Amniotic epithelial cell (primary cell): ENCODE measurements around the gene KIF23.

ENCODE experiments used
- DNase-seq: peaks from one replicate; pipeline ENCODE4 v3.0.0-alpha.2; 2010; ENCODE audit warnings: low read depth

KIF23 gene

DNA sequence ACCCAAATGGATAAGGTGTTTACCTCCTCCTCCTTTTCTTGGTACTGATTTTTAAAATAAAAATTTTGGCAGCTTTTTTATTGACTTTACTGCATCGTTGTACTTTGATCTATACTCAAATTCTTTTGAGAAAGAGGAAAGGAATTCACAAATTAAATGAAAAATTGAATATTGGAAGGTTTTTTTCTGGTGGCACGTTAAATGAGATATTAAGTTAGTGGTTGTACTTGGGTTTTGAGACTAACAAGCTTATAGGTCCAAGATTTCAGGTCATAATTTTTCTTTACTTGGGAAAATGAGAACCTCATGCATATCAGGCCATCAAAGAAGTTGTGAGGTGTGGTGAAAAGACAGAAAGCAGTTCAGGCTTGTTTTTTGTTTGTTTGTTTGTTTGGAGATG, 52.6 kb downstream of the KIF23 start:
- no peak for DNase-seq

DNA sequence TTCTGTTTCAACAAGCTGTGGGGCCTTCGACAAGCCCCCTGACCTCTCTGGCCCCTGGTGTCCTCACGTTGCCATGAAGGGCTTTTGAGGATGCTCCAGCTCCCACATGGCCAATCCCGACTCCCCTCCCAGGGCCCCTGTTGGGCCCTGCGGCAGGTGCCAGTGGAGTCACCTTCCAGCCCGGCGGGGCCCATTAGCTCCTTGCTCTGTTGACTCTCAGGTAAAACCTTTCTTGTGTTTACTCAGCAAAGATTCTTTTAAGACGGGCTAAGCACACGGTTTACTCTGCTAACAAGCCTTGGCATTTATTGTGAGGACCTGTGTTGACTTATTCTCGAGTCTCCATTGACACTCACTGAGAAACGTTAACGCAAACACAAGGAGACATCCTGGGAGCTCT, 53.5 kb downstream of the KIF23 start:
- no peak for DNase-seq

DNA sequence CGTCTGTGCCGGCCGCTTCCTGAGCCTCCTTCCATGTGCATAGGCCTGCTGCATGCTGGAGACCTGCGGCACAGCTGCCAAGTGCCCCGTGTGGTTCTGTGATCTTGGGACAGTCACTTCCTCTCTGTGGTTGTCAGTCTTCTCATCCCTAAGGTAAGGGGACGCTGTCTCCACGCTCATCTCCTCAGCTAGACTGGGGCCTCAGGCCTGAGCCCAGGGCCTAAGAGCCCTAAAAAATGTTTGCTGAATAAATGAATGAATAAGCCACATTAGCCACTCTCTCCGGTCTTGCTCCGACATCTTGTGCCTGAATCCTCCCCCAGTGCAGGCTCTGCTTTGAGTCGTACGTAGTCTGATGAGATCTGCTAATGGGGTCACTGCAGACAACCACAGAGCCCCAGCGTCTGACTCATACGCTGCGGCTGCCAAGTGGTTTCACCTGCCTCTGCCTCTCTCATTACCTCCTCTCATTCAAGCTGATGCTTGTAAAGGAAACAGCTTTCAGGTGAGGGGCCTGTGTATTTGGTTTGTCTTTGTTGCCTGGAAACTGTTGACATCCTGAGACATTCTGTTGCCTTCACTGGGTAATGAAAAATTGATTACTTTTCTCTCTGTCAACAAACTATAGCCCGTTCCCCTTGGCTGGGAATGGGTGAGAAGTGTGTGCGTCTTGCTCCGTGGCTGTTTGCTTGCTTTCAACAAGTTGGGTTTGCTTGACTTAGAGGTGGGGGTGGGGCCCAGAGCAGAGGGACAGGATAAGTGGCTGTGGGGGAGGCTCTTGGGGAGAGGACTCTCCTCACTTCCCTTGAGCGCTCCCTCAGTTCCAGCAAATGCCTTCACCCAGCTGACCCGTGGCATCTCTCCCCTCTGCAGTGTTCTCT, 54.3 kb downstream of the KIF23 start:
- peak; percentile 86 for DNase-seq

DNA sequence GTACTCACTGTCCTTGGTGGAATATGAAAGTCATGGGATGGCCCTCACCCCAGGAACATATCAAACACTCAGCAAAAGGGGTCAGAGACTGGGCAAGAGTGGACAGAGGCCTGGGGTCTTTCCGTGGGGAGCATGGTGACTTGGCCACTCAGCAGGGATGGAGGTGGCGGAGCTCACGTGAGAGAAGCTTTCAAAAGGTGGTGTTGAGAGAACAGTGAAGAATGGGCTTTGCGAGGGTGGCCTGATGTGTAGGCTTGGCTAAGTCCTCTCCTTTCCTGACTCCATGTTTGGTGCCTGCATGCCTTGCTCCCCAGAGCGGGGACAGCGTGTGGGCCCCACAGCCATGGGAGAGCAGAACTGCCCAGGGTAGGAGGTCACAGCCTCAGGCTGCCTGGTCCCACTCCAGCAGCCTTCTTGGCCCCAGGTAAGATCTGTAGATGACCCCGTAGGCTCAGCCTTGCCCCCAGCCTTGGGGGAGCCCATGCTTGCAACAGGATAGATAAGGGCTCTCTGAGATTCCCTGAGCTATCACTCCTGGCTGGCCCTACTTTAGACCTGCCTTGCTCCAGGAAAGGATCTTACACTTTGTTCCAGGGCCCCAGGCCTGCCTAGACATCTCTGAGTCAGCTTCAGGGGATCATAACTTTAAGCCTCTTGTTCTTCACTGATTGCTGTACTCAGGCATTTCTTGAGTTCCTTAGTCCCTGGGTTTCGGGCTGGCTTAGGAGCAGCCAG, 55.5 kb downstream of the KIF23 start:
- DNase-seq: peak; percentile 84

DNA sequence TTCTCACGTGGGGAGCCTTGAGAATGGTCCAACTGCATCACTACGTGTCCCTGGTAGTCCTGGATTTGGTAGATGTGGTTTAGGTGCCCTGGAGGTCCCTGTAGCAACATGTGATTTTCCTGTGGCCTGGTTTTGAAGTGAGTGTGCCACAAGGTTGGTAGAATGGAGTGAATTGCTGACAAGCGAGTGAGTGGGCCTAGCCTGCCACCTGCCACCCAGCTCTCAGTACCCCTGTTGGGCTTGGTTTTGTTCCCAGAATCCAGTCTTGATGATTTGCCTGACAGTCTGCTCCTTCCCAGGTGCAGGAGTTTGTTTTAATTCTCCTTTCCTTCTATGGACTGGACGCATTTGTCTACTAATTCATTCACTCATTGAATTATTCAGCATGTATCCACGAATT, 57.9 kb downstream of the KIF23 start:
- DNase-seq: no peak

DNA sequence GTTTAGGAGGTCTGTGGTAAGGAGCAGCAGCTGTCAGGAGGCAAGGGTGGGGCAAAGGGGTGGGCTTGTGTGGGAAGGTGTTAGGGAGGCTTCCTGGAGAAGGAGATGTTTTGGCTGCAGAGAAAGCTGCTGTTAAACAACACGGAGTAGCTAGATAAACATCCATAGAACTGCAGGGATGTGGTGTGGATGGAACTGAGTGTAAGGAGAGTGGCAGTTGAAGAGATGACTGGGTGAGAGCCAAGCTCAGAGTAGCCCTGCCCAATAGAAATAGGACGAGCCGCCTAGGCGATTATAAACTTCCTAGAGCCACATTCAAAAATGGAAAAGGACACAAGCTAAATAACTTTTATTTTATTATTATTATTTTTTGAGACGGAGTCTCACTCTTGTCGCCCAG, 58.4 kb downstream of the KIF23 start:
- DNase-seq: no peak

DNA sequence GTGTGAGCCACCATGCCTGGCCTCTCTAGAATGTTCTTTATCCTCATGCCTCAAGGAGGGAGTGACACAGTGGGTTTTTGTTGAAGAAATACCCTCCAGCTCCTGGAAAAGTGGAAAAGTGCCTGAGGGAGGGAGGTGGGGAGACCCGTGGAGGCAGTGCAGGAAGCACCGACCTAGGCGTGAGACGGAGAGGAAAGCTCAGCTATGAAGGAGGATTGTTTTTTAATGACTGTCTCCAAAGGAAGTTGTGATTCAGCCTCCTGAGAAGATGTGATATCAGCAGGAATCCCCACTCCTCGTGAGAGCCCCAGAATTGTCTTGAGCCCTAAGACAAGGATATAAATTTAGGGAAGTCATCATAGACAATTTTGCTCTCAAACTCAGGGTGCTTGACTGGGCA, 60.1 kb downstream of the KIF23 start:
- peak; percentile 52 for DNase-seq

DNA sequence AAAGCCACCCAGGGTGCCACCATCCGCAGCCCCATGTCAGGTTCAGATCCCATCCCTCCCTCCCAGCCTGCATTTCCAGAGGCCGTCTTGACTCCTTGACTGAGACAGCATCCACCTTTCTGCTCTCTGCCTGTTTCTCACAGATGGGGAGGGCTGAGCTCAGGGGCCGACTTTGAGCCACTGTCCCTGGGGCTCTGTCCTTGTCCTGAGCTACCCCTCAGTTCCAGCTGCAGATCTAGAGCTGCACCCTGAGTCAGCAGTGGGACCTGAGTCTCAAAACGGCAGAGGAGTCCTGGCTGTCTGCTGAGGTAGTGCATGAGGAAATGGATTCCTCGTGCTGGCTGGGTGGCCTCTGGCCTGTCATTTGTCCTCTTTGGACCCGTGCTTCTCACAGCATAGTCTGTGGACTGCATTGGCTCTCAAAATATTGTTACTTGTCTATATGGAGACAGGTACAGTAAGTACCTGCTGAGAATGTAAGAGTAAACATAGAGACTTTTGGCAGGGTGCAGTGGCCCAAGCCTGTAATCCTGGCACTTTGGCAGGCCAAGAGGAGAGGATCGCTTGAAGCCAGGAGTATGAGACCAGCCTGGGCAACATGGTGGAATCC, 60.8 kb downstream of the KIF23 start:
- DNase-seq: no peak

DNA sequence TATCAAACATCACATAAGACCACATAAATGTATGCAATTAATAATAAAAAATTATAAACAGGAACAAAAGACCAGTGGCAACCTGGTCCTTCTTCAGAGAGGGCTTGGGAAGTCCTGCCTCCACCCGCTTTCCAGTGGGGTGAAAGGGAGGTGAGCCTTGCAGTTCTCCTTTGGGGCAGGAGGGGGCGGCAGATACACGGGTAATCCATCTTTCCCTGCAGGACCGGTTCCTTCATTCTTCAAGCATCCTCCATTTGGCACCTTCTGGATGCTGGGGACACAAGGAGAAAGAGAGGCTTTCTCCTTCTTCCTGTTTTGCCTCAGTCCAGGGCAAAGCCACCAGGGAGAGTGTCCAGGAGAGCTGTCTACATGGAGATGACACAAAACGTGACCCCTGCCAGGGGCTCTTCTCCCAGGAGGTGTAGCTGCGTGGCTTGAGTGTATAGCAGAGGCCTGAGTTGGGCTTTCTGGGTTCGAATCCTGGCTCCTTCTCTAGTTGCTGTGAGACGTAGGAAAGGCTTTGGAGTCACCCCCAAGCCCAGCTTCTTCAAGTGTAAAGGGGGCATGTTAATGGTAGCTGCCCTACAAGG, 61.7 kb downstream of the KIF23 start:
- DNase-seq: peak; percentile 58

DNA sequence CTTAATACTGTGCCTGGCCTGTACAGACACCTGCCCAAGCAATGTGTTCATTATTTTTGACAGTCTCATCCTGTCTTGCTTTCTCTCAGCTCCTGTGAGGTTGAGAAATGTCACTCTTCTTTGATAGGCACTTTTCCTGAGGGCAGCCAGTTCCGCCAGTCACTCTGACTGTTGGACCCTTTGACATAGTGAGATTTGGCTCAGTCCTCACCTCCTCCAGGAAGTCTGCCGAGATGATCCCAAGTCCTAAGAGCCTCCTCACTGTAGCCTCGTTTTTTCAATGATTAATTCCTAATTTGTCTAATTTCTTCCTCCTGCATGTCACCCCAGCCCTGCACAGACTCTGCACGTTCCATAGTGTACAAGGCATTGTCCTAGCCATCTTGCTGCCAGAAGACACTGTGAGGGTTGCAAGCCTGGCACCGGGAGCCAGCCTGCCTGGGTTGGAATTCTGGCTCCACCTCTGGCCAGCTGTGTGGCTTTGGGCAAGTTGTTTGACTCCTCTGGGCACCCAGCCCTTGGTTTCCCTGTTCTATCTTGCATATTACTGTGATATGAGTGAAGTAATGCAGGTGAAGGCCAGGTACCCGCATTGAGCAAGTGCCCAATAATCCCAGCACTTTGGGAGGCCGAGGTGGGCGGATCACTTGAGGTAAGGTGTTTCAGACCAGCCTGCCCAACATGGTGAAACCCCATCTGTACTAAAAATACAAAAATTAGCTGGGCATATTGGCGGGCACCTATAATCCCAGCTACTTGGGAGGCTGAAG, 62.7 kb downstream of the KIF23 start:
- no peak for DNase-seq

DNA sequence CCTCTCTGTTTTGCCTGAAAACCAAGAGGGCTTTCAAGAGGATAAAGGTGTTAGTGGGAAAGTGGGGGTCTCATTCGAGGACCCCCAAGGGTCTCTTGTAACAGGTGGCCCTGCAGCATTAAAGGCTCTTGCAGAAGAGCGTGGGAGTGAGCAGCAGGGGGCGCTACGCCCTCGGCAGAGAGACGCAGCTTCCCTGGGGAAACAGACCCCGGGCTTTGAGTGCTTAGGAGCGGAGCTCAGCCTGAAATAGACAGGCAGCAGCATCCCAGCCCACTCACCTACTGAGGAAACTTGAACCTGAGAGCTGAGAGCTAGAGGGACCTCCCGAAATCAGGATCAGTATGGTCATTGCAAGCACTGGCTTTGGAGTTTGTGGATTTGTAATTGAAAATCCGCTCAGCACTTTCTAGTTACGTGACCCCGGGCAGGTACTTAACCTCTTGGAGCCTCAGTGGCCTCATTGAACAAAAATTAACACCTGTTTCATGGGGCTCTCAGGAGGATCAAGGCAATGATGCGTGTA, 64.2 kb downstream of the KIF23 start:
- peak; percentile 51 for DNase-seq

DNA sequence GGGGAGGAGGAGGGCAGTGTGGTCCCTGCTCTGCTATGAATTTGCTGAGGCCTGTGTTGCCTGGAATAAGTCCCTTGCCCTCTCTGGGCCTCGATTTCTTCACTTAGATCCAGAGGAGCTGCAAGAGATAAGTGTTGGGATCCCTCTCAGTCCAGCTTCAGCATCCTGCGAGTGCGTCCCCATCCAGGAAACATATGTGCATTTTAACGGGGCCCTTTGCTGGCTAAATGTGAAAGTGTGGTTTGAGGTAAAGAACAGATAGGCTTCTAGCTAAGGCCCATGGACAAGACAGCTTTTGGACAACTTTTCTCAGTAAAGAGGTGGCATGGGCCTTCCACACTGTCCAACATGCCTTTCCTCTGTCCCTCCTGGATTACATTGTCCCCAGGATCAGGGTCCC, 64.9 kb downstream of the KIF23 start:
- DNase-seq: no peak

DNA sequence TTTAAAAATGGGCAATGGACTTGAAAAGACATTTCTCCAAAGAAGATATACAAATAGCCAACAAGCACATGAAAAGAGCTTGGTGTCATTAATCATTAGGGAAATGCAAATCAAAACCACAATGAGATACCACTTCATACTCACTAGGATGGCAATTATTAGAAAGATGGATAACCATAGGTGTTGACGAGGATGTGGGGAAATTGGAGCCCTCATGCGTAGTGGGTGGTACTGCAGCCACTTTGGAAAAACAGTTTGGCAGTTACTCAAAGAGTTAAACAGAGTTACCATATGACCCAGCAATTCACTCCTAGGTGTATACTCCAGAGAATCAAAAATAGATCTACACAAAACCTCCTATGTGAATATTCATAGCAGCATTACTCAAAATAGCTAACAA, 65.8 kb downstream of the KIF23 start:
- DNase-seq: no peak

DNA sequence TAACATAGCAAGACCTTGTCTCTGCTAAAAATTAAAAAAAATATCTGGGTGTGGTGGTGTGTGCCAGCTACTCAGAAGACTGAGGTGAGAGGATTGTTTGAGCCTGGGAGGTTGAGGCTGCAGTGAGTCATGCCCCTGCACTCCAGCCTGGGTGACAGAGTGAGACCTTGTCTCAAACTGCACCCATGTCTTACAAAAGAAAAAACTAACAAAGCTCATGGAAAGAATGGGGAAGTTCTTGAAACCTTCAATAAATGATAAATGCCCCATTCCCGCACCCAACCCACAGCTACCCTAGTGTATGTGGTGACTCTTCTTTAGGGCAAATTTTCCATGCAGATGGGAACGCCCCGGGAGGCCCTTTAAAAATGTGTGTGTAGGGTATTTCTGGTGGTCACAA, 66.8 kb downstream of the KIF23 start:
- DNase-seq: no peak

DNA sequence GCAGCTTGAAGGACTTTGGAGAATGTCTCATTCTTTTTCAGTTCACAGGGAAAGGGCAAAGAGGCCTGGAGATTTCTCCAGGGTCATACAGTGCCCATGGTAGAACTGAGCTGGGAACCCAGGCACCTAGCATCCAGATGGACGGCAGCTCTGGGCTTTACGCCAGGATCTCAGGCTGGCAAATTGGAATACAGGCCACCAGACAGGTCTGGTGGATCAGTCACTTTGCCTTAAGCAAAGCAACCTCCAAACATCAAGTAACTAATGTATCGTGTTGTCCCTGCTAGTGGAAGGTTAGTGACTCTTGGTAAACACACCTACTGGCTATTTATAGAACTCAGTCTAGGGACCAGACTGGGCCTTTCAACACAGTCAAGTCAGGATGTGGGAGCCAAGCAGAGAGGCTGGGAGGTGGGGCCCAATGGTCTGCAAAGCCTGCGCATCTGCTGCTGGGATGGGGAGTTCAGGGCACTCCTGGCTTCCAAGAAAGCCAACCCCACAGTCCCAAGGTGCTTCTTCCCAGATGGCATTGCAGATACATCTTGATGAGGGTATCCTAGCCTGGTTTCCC, 68.6 kb downstream of the KIF23 start:
- DNase-seq: no peak

DNA sequence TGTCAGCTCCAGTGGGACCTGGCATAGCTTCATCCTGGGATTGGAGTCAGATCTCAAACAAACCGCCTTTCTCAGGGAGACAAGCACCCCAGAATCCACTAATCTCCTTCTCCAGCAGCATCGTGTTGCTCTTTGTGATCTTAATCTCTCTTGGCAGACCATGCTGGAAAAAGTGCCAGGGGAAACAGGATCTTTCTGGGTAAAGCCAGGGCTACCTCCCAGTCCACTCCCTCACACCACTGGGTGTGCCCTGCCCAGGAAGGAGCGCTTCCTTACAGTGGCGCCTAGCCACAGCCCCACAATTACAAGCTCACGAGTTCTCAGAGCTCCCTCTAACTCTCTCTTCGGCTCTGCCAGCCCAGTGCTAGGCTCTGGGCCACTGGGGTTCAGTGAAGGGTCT, 70.7 kb downstream of the KIF23 start:
- no peak for DNase-seq

DNA sequence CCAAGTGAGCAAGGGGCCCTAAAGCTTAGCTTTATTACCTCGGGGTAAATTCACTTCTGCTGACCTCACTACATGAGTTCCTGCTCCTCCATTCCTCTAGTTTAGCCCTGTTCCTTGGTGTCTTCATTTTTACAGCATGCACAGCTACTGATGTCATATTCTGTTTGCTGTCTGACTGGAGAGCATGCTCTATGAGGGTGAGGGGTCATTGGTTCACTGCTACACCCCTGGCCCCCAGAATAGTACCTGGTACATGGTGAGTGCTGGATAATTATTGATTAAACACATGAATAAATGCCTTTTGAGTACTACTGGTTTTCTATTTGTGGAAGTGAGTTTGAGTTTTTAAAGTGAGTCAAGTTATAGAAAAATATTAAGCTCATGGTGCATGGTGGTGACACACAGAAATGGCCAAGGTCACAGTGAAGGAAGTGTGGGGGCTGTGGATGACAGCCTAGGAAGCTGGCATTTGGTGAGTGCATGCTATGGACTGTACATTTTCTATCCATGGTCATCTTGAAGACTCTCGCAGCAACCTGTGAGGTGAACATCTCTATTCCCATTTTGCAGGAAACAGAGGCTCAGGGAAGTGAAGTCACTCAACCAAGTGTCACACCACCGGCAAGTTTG, 72.4 kb downstream of the KIF23 start:
- DNase-seq: no peak

DNA sequence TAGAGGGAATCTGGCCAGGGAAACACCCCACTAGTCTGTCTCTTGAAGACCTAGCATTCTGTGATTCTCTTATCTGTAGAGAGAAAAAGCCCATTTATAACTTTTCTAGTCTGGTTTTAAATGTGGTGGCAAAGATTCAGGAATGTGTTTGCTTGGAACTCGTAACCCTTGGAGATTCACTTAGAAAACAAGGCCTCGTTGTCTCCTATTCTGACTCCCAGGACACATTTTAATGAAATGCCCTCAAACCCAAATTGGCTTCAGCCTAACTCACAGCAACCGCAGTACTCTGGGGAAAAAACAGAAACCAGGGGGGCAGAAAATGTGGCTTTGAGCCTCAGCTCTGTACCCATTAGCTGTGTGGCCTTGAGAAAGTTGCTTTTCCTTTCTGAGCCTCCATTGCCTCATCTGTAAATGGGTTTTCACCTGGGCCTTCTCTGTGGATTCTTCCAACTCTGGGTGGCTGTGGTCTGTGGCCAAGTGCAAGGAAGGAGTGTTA, 75.0 kb downstream of the KIF23 start:
- peak; percentile 67 for DNase-seq

DNA sequence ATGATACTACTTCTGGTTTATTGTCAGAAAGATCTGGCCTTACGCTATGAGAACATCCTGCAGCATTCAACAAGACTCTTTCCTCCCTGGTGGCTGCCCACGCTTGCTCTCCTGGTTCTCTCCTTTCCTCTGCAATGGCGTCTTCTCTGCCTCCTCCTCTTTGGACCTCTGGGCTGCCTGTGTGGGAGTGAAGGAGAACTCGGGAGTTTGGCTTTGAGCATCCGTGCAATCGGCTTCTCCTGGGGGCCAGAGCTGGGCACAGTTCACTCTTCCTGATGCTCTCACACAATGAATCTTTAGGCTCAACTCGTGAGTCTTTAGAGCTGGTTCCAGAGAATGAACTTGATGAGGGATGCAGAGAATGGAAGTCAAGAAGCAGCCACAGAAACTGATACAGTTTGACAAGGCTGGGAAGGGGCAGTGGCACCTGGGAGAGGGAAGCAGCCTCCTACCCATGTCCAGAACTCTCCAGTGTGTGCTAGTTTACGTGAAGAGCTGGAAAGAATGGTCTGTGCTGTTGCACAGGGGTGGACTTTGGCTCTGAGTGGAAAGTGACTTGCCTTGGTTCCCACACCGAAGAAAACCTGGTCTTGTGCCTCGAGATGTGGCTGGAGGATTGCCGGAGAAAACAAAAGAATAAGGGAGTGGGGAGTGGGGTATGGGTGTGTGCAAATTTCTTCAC, 76.3 kb downstream of the KIF23 start:
- DNase-seq: no peak

DNA sequence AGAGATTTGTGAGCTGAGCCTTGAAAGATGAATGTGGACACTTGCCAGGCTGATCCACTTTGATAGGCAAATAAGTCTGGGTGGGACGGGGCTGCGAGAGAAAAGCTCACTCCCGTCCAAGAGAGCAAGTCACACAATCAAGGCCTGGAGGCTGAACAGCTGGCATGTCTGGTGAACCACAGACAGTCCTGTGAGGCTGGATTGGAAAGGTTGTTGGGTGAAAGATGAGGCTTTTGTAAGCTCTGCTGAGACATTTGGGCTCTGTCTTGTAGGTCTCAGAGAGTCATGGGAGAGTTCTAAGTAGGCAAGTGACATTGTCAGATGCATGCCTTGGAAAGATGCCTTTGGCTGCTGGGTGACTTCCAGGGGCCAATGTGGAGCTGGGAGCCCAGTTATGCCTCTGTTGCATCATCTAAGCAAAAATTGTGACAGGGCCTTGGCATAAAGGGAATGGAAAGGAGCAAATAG, 76.9 kb downstream of the KIF23 start:
- no peak for DNase-seq
